Stimulated activated CD4-positive, alpha-beta T cell treated with anti-CD3 and anti-CD28 coated beads, Interleukin-4, amount 100 ng/mL, for 1 hour (primary cell): ENCODE data around the gene CBFA2T3.
"Not testable (repeated sequence)": the region's sequence is repeated elsewhere in the genome, so short reads cannot be mapped to it uniquely, and the experiment has no call there.

Source experiments
- DNase-seq: peaks from one replicate; pipeline ENCODE4 v3.0.0-alpha.2; 2020

CBFA2T3 gene

GRCh38 chr16:89011909-89012621, 35.1 kb upstream of the CBFA2T3 start:
- DNase-seq = no peak

DNA sequence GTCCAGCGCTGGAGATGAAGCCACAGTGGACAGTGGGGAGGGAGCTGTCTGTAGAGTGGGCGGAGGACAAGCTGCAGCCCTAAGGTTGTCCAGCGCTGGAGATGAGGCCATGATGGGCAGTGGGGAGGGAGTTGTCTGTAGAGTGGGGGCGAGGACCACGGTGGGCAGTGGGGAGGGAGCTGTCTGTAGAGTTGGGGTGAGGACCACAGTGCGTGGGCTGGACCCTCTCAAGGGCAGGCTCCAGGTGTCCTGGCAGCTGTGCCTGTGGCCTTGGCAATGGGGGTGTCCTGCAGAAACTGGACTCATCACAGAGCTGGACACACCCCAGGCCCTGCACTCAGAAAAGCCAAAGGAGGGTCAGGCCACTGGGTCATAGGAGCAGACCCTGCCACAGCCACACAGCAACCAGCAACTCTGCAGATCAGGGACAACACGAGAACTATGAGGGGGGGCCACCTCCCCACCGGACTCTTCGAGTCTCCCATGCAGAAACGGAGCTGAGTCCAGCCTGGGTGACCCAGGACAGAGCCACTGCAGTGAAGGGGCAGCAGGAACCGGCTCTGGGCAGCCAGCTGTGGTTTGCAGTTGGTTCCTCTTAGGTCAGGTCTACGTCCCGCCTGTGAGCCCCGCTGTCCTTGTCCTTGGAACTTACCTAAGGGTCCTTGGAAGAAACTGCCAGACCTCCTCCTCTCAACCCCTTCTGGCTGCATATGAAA, 33.4 kb upstream of the CBFA2T3 start:
- DNase-seq = no peak

DNA sequence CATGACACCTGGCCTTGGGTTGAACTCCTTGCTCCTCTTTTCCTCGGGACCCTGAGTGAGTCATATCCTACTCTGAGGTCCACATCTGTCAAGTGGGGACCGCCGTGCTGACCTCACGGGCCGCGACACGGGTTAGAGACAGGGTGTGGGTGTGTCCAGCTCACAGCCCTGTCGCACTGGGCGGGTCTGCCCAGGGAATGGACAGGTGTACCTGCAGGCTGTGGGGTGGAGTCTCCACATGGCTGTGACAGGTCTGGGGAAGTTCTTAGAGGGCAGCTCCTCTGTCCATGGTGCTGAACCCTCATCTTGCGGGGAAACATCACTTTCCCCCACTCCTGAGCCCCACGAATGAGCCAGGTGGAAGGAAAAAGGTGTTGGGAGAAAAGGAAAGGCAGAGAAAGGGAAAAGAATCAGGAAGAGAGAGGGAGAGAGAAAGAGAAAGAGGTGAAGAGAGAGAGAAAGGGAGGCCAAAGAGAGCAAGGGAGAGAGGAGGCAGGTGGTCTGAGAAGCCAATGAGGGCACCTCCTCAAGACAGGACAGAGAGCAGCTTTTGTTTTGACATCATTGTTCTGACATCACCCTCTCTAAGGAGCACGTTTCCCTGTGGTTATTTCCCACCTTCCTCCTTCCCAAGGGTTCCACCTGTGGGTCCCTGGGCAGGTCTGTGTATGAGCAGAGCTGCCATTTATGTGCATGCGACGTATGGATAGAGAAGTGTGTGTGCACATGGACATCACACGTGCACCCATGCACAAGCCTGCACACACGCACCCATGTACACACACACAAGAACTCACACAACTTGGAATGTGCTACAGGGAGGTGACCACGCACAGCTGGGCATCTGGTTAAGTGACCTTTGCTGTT, 32.6 kb upstream of the CBFA2T3 start:
- no peak for DNase-seq

GRCh38 chr16:89008796-89009195, 31.8 kb upstream of the CBFA2T3 start:
- not testable (repeated sequence) for DNase-seq

DNA sequence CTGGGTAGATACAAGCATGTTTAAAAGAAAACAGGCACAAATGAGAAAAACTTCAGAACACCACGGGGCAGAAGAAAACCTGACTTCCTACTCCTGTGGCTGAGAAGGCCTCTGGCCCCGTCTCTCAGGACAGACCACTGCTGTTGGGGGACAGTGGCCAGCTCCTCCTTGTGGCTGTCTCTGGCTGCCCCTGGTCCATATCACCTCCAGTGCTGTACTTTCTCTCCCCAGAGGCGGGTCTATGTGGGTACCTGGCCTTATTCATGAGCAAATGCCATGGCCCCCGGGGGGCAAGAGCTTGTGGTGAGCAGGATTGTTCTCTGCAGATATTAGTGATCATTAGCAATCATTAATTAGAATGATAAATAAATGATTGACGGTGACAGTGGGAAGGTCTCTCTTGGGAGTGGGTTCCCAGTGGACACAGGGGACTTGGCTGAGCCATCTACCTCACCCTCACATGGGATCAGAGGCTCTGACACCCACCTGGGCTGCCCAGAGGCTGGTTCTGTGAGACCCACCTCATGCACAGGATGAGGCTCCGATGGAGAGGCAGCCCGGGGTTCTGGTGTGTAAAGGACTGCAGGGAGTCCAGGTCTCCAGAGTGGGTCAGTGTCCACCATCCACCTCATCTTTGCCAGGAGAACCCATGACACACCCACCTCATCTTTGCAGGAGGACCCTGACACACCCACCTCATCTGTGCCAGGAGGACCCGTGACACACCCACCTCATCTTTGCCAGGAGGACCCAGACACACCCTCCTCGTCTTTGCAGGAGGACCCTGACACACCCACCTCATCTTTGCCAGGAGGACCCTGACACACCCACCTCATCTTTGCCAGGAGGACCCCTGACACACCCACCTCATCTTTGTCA, 30.6 kb upstream of the CBFA2T3 start:
- no peak for DNase-seq

GRCh38 chr16:89006036-89006752, 29.2 kb upstream of the CBFA2T3 start:
- no peak for DNase-seq

- no peak for DNase-seq
Measured at GRCh38 chr16:89005201-89006035, 28.4 kb upstream of the CBFA2T3 start.

- DNase-seq = no peak
Measured at GRCh38 chr16:89004209-89004831, 27.3 kb upstream of the CBFA2T3 start.

DNA sequence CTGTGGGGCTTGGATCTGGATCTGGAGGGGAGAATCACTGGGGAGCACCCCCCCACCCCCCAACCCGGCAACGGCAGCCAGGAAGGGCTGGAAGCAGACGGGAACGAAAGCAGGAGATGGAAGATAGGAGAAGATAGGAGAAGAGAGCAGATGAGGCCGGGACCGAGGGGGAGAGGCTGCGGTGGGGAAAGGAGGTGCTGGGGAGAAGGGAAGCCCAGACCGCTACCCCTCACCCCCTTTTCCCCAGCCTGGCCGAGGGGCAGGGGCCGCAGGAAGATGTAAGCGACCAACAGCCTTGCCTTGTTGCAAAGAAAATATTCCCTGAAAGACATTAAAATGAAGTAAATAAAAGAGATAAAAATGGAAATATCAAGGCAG, 26.8 kb upstream of the CBFA2T3 start:
- no peak for DNase-seq

DNA sequence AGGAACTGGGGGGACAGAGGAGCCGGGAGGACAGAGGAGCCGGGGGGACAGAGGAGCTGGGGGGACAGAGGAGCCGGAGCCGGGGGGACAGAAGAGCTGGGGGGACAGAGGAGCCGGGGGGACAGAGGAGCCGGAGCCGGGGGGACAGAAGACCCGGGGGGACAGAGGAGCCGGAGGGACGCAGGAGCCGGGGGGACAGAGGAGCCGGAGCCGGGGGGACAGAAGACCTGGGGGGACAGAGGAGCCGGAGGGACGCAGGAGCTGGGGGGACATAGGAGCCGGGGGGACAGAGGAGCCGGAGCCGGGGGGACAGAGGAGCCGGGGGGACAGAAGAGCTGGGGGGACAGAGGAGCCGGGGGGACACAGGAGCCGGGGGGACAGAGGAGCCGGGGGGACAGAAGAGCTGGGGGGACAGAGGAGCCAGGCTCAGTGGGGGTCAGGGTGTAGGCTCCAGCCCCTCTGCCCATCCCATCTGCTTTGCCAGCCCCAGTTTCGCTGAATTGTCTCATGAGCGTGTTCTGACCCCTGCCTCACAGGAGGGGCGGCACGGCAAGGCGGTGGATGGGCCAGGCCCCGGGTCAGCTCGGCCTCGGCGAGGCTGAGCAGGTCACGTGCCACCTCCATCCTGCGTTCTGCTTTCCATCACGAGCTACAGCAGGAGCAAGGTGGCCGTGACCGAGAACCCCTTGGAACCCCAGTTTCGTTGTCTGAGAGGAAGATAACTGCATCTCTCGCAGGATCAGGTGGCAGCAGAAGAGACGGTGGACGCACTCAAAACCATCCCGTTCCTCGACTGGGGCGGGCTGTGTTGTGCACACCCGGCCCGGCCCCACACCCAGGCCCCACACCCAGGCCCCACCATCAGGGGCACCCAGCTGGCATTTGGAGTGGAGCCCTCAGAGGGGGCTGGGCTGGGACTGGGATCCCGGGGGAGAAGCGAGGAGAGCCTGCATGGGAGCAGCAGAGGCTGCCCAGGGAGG, 26.1 kb upstream of the CBFA2T3 start:
- DNase-seq = no peak

- DNase-seq = not testable (repeated sequence)
Measured at GRCh38 chr16:89002081-89002480, 25.1 kb upstream of the CBFA2T3 start.

- DNase-seq = no peak
Measured at GRCh38 chr16:89001117-89002027, 24.4 kb upstream of the CBFA2T3 start.

GRCh38 chr16:89000207-89000959, 23.4 kb upstream of the CBFA2T3 start:
- DNase-seq = peak; percentile 47

- peak; percentile 16 for DNase-seq
Measured at GRCh38 chr16:88999457-89000206, 22.6 kb upstream of the CBFA2T3 start.

- no peak for DNase-seq
Measured at GRCh38 chr16:88995746-88996535, 18.9 kb upstream of the CBFA2T3 start.

DNA sequence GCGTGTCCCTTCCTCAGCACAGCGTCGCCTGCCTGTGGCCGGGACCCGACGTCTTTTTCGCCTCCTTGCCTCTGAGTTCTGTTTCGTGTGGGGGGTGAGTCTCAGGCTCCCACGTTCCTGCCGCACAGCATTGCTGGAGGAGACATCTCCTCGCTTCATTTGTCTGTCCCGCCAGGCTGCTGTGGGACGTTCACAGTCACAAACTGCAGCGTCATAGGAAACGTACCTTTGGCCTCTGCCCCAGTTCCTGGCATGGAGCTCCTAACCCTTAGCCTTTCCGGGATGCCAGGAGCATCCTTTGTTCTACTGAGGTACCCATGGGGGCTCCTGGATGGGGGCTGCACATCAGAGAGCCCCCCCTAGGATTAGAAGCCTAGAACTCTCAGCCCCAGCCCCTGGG, 18.2 kb upstream of the CBFA2T3 start:
- DNase-seq = no peak
